ENCODE results near the gene TUBB4B. TPM values are rescaled to one million over a fixed set of nuclear protein-coding genes. Genes with fewer than 3 reads are reported as not detected.

TUBB4B gene
- total RNA-seq, 1 experiment from 2014 or later, result 424 TPM

GRCh38 chr9:137218754-137219271 lies 22.3 kb upstream of the TUBB4B start:
- ATAC-seq, result peak; percentile 55

GRCh38 chr9:137219757-137220316 lies 21.2 kb upstream of the TUBB4B start:
- no peaks in the 10 kb centered on the region for H3K36me3 ChIP-seq (ENCODE audit: low read depth, low read length)
- no peak overlapping the region for H3K9ac ChIP-seq (ENCODE audit: low read length)
- intact Hi-C loops (cut with micrococcal nuclease), result no loop called here
- no peak overlapping the region for H3K4me3 ChIP-seq (ENCODE audit: low read length)
- no peak overlapping the region for H2AFZ ChIP-seq (ENCODE audit: low read length)
- H3K9me3 ChIP-seq (ENCODE audit: low read length), result no peaks in the 10 kb centered on the region
- ChIA-PET POLR2A (ENCODE audit: unreplicated experiment) (interaction anchor here (0.6 kb wide), 1 partner anchor 133 kb away, joined by 4 read pairs; the partner anchor contains the start of gene MAN1B1), CTCF (no interaction called here)
- peaks cover 33% of the 10 kb centered on the region for H3K4me1 ChIP-seq (ENCODE audit: insufficient read depth, low read length)
- H3F3A ChIP-seq (ENCODE audit: low read length, unreplicated experiment), result peaks cover 2% of the 10 kb centered on the region
- BruUV-seq (replicated peaks), result no TSS peak
- DNase-seq, result no peak
- H3K4me2 ChIP-seq (ENCODE audit: low read length), result no peak overlapping the region
- H3K27me3 ChIP-seq (ENCODE audit: low read length), result no peaks in the 10 kb centered on the region
- H3K9me2 ChIP-seq (replicated peaks; ENCODE audit: low read length), result no peaks in the 10 kb centered on the region
- no peaks in the 10 kb centered on the region for H4K20me1 ChIP-seq (ENCODE audit: low read length)
- no peak overlapping the region for H3K27ac ChIP-seq (ENCODE audit: low read length)
- peaks cover 8% of the 10 kb centered on the region; the same call in 1 of the 2 replicates for H3K79me2 ChIP-seq (ENCODE audit: low read length)
- no peak for ATAC-seq
- no peak for TF ChIP-seq EZH2 (IDR thresholded peaks at IDR 0.05; ENCODE audit: low read length, unreplicated experiment)
- TF ChIP-seq EZH2phosphoT487 (IDR thresholded peaks at IDR 0.05; ENCODE audit: borderline replicate concordance, low read length), result no peak
- no peak for TF ChIP-seq CTCF (conservative IDR thresholded peaks at IDR 0.05; ENCODE audit: low read depth, low read length)

More at GRCh38 chr9:137218754-137219271, 22.3 kb upstream of the TUBB4B start:
- Histone ChIP-seq H3K9me2 (replicated peaks; ENCODE audit: low read length) (no peaks in the 10 kb centered on the region), H3K9ac (ENCODE audit: low read length) (no peak overlapping the region), H4K20me1 (ENCODE audit: low read length) (no peaks in the 10 kb centered on the region), H2AFZ (ENCODE audit: low read length) (no peak overlapping the region), H3K27ac (ENCODE audit: low read length) (peak overlapping the region; percentile 10), H3K4me2 (ENCODE audit: low read length) (peak overlapping the region; percentile 90), H3K9me3 (ENCODE audit: low read length) (no peaks in the 10 kb centered on the region), H3K4me1 (ENCODE audit: insufficient read depth, low read length) (peaks cover 25% of the 10 kb centered on the region), H3K4me3 (ENCODE audit: low read length) (peak overlapping the region; percentile 70), H3K36me3 (ENCODE audit: low read depth, low read length) (no peaks in the 10 kb centered on the region), H3K79me2 (ENCODE audit: low read length) (peaks cover 1% of the 10 kb centered on the region; the same call in 1 of the 2 replicates), H3K27me3 (ENCODE audit: low read length) (no peaks in the 10 kb centered on the region), H3F3A (ENCODE audit: low read length, unreplicated experiment) (peaks cover 1% of the 10 kb centered on the region)
- ChIA-PET CTCF (interaction anchor here (0.6 kb wide), 1 partner anchor 62 kb away, joined by 3 read pairs; no protein-coding TSS in a partner anchor), POLR2A (ENCODE audit: unreplicated experiment) (interaction anchor here (0.6 to 0.7 kb wide), 2 partner anchors 68 to 132 kb away, joined by 4 to 5 read pairs; partner anchors contain the start of gene MAN1B1)
- intact Hi-C loops (cut with micrococcal nuclease), result no loop called here
- peak; percentile 65 for DNase-seq
- no peak for TF ChIP-seq CTCF (conservative IDR thresholded peaks at IDR 0.05; ENCODE audit: low read depth, low read length)
- no peak for TF ChIP-seq EZH2phosphoT487 (IDR thresholded peaks at IDR 0.05; ENCODE audit: borderline replicate concordance, low read length)
- no peak for TF ChIP-seq EZH2 (IDR thresholded peaks at IDR 0.05; ENCODE audit: low read length, unreplicated experiment)
- no TSS peak for BruUV-seq (replicated peaks)

All from PC-3 (cell line).